ENCODE data around the gene ACVRL1. TPM values are rescaled to one million over a fixed set of nuclear protein-coding genes. Genes with fewer than 3 reads are reported as not detected.

Gene ACVRL1
- total RNA-seq, 3 donors from 2014 or later (not counting 1 experiment from before 2014, with no cell fraction given) = 0.57 TPM; not detected in 2

DNA sequence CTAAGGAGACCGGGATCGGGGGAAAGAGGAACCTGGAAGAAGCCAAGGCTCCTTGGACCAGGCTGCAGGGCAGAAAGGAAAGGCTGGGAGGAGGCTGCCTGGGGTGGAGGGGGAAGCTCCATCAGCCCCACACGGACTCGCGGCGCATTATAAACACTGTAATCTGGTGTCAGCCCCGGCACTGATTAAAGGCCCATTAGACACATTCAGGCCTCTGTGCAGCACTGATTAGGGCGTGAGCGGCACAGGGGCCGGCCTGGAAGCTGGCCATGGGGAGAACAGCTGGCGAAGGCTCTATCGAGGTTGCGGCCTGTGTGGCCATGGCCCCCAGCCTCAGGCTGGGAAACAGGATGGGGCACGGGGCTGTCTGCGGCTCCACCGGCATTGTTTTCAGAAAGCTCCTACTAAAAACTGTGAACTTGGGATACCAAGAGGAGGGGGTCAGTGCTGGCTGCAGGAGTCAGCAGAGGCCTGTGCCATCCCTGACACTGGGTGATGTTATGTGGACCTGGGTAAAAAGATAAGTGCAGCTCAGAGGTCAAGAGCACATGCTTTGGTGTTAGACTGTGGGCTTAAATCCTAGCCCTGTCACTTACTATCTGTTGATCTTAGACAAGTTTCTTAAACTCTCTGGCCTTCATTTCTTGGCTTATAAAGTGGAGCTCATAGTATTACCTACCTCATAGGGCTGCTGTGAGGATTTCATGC lies 10.6 kb downstream of the ACVRL1 start:
- no peak for TF ChIP-seq CTCF (IDR thresholded peaks at IDR 0.05)
- H3K9me3 ChIP-seq (ENCODE audit: control insufficient read depth, insufficient read depth, low read length) = no peaks in the 10 kb centered on the region
- no peak overlapping the region for H3K27ac ChIP-seq (ENCODE audit: low read length)
- ATAC-seq (no peak), DNase-seq (no peak)
- H3K27me3 ChIP-seq (ENCODE audit: control insufficient read depth, insufficient read depth, low read length) = no peaks in the 10 kb centered on the region
- H3K4me1 ChIP-seq (ENCODE audit: control insufficient read depth, insufficient read depth, low read length) = peaks cover 4% of the 10 kb centered on the region
- WGBS (ENCODE audit: insufficient coverage) = 90% methylated on average over 16 of the region's 16 CpGs
- no peaks in the 10 kb centered on the region for H3K27me3 Mint-ChIP-seq (ENCODE audit: low read depth in 2 of 2)
- H3K27ac Mint-ChIP-seq = no peak overlapping the region
- no peak overlapping the region for H3K4me3 ChIP-seq (ENCODE audit: low read length)
- no peaks in the 10 kb centered on the region for H3K4me1 Mint-ChIP-seq
- H3K9me3 Mint-ChIP-seq = no peaks in the 10 kb centered on the region
- H3K4me3 Mint-ChIP-seq = no peak overlapping the region
- intact Hi-C loops (cut with micrococcal nuclease) = no loop called here
- no peaks in the 10 kb centered on the region for H3K36me3 ChIP-seq (ENCODE audit: control insufficient read depth, insufficient read depth, low read length)
- no peaks in the 10 kb centered on the region for H3K36me3 Mint-ChIP-seq

- H3K4me3 Mint-ChIP-seq = no peak overlapping the region
- TF ChIP-seq CTCF (IDR thresholded peaks at IDR 0.05) = no peak
- no peaks in the 10 kb centered on the region for H3K9me3 Mint-ChIP-seq
- H3K4me1 ChIP-seq (ENCODE audit: control insufficient read depth, insufficient read depth, low read length) = peaks cover 12% of the 10 kb centered on the region
- peaks cover 0 to 10% of the 10 kb centered on the region in 2 donors for H3K4me1 Mint-ChIP-seq
- H3K4me3 ChIP-seq (ENCODE audit: low read length) = no peak overlapping the region
- H3K9me3 ChIP-seq (ENCODE audit: control insufficient read depth, insufficient read depth, low read length) = no peaks in the 10 kb centered on the region
- no peak overlapping the region for H3K27ac Mint-ChIP-seq
- H3K27me3 ChIP-seq (ENCODE audit: control insufficient read depth, insufficient read depth, low read length) = no peaks in the 10 kb centered on the region
- no peaks in the 10 kb centered on the region for H3K36me3 ChIP-seq (ENCODE audit: control insufficient read depth, insufficient read depth, low read length)
- intact Hi-C loops (cut with micrococcal nuclease) = no loop called here
- ATAC-seq (no peak), DNase-seq (no peak)
- no peaks in the 10 kb centered on the region for H3K36me3 Mint-ChIP-seq
- H3K27ac ChIP-seq (ENCODE audit: low read length) = no peak overlapping the region
- peaks cover 0 to 5% of the 10 kb centered on the region in 2 donors for H3K27me3 Mint-ChIP-seq (ENCODE audit: low read depth in 2 of 2)
- whole genome bisulfite sequencing (ENCODE audit: insufficient coverage) = 49% methylated on average over 2 of the region's 2 CpGs
Observed at GRCh38 chr12:51920046-51920445, 12.7 kb downstream of the ACVRL1 start.

- ATAC-seq (no peak), DNase-seq (no peak)
- no peak for TF ChIP-seq CTCF (IDR thresholded peaks at IDR 0.05)
Observed at GRCh38 chr12:51921017-51921725, 13.9 kb downstream of the ACVRL1 start.

More at GRCh38 chr12:51921017-51921725, 13.9 kb downstream of the ACVRL1 start:
- H3K36me3 Mint-ChIP-seq = no peaks in the 10 kb centered on the region
- no peak overlapping the region for H3K27ac ChIP-seq (ENCODE audit: low read length)
- peaks cover 0 to 5% of the 10 kb centered on the region in 2 donors for H3K27me3 Mint-ChIP-seq (ENCODE audit: low read depth in 2 of 2)
- no peak overlapping the region for H3K27ac Mint-ChIP-seq
- no peaks in the 10 kb centered on the region for H3K9me3 ChIP-seq (ENCODE audit: control insufficient read depth, insufficient read depth, low read length)
- no peaks in the 10 kb centered on the region for H3K27me3 ChIP-seq (ENCODE audit: control insufficient read depth, insufficient read depth, low read length)
- peaks cover 0 to 10% of the 10 kb centered on the region in 2 donors for H3K4me1 Mint-ChIP-seq
- H3K4me1 ChIP-seq (ENCODE audit: control insufficient read depth, insufficient read depth, low read length) = peaks cover 12% of the 10 kb centered on the region
- no peaks in the 10 kb centered on the region for H3K9me3 Mint-ChIP-seq
- WGBS (ENCODE audit: insufficient coverage) = 95% methylated on average over 7 of the region's 7 CpGs
- no peak overlapping the region for H3K4me3 ChIP-seq (ENCODE audit: low read length)
- intact Hi-C loops (cut with micrococcal nuclease) = no loop called here
- no peaks in the 10 kb centered on the region for H3K36me3 ChIP-seq (ENCODE audit: control insufficient read depth, insufficient read depth, low read length)
- H3K4me3 Mint-ChIP-seq = no peak overlapping the region
